T-helper 1 cell (primary cell): ENCODE measurements around the gene PPP1R13L.
A peak's percentile ranks its signal among the peaks of the same experiment; 100 is the strongest.

ENCODE experiments used
- DNase-seq, 5 donors: peaks; one replicate each; pipeline ENCODE4 v3.0.0-alpha.2; 2012 to 2020

Gene PPP1R13L

GRCh38 chr19:45406226-45407090 is 1.6 kb upstream of the PPP1R13L start, which contains the start of gene POLR1G:
Gene POLR1G, plus strand, starts transcription at chr19:45406644. Its CDS starts 53 bp downstream, at chr19:45406697.
- peak; percentile 47 to 87 (median 67) for DNase-seq

GRCh38 chr19:45405435-45406225 is 761 bp upstream of the PPP1R13L start:
- peak; percentile 59 to 84 (median 75) for DNase-seq

- DNase-seq, result peak in 4 of 5 donors; percentile 37 to 71 (median 48)
These were observed 900 bp downstream of the PPP1R13L start for GRCh38 chr19:45403781-45404556.

GRCh38 chr19:45403272-45403671 is 1.6 kb downstream of the PPP1R13L start:
- no peak for DNase-seq

GRCh38 chr19:45402298-45403061 is 2.4 kb downstream of the PPP1R13L start:
- no peak for DNase-seq

- no peak for DNase-seq
These were observed 3.1 kb downstream of the PPP1R13L start for GRCh38 chr19:45401815-45402214.

- DNase-seq, result no peak
These were observed 4.7 kb downstream of the PPP1R13L start for GRCh38 chr19:45400192-45400591.

- DNase-seq, result no peak
These were observed 8.8 kb downstream of the PPP1R13L start for GRCh38 chr19:45395821-45396617.

GRCh38 chr19:45391871-45392665 is 12.8 kb downstream of the PPP1R13L start:
- DNase-seq, result no peak

GRCh38 chr19:45391346-45391745 is 13.5 kb downstream of the PPP1R13L start:
- no peak for DNase-seq

- DNase-seq, result no peak
These were observed 19.3 kb downstream of the PPP1R13L start for GRCh38 chr19:45385392-45386221.

- no peak for DNase-seq
These were observed 22.4 kb downstream of the PPP1R13L start for GRCh38 chr19:45382426-45382825.

- DNase-seq, result no peak
These were observed 24.8 kb downstream of the PPP1R13L start for GRCh38 chr19:45380107-45380506.

- DNase-seq, result no peak
These were observed 28.7 kb downstream of the PPP1R13L start for GRCh38 chr19:45376045-45376724.

GRCh38 chr19:45370410-45371204 is 34.3 kb downstream of the PPP1R13L start, which contains the start of gene ERCC2:
Gene ERCC2, minus strand, starts transcription at chr19:45370573. Its CDS starts 33 bp downstream, at chr19:45370540.
- peak; percentile 97 to 100 (median 98) for DNase-seq

GRCh38 chr19:45368737-45369340 is 36.0 kb downstream of the PPP1R13L start:
- DNase-seq, result no peak

- DNase-seq, result no peak
These were observed 36.7 kb downstream of the PPP1R13L start for GRCh38 chr19:45368127-45368526.
